CD4-positive, alpha-beta T cell (primary cell): ENCODE data around the gene HSPA1B. TPM values are rescaled to one million over a fixed set of nuclear protein-coding genes. Genes with fewer than 3 reads are reported as not detected.
"Not testable (repeated sequence)": the region's sequence is repeated elsewhere in the genome, so short reads cannot be mapped to it uniquely, and the experiment has no call there.

Experiments
- ATAC-seq: fragments of 200-7000 bp; cut with Tn5 transposase; one replicate; pipeline ENCODE4 v1.10.0; 2022; ENCODE audit warnings: mild to moderate bottlenecking; ENCODE audit not compliant: poor library complexity
- CTCF ChIA-PET: fragments of 350-600 bp; sonication (Branson Sonifier 250); formaldehyde crosslinking; loops from one replicate; lab custom pipeline; 2021; ENCODE audit warnings: antibody characterized with exemption, inconsistent platforms; lab: Charles Lee
- POLR2A ChIA-PET: fragments of 350-600 bp; sonication (Branson Sonifier 250); formaldehyde crosslinking; loops from one replicate; lab custom pipeline; 2021; ENCODE audit warnings: antibody characterized with exemption, inconsistent platforms; lab: Charles Lee
- DNase-seq, 14 experiments: peaks; one replicate each; pipeline ENCODE4 v3.0.0-alpha.2; 2013 to 2020; ENCODE audit warnings: mixed read lengths in 2 of 14
- H3K27ac ChIP-seq, 2 donors: one replicate each; pipeline versions ENCODE4 v1.5.1 to v1.7.0; 2013; ENCODE audit warnings: low read length in 2 of 2, low read depth in 1 of 2, mild to moderate bottlenecking in 1 of 2
- H3K27me3 ChIP-seq, 2 experiments: 1 replicate in 1 of 2; 2 replicates in 1 of 2; pipeline versions ENCODE4 v1.6.1 to v1.7.0; 2013; ENCODE audit warnings: low read length in 2 of 2, control low read depth in 1 of 2, mild to moderate bottlenecking in 1 of 2, moderate library complexity in 1 of 2; ENCODE audit not compliant: insufficient read depth in 2 of 2, control insufficient read depth in 1 of 2
- H3K36me3 ChIP-seq: one replicate; pipeline ENCODE4 v1.6.1; 2013; ENCODE audit warnings: low read length, control low read depth; ENCODE audit not compliant: insufficient read depth
- H3K4me1 ChIP-seq: one replicate; pipeline ENCODE4 v1.6.1; 2013; ENCODE audit warnings: low read length, control low read depth; ENCODE audit not compliant: insufficient read depth
- H3K4me3 ChIP-seq: one replicate; pipeline ENCODE4 v1.5.1; 2013; ENCODE audit warnings: mild to moderate bottlenecking, low read length, moderate library complexity
- H3K9me3 ChIP-seq, 2 experiments: 1 replicate in 1 of 2; 2 replicates in 1 of 2; pipeline versions ENCODE4 v1.6.1 to v1.7.0; 2013; ENCODE audit warnings: low read length in 2 of 2, mild to moderate bottlenecking in 2 of 2, control low read depth in 1 of 2, moderate library complexity in 1 of 2; ENCODE audit not compliant: control insufficient read depth in 1 of 2, insufficient read depth in 1 of 2
- H3K27ac Mint-ChIP-seq: one replicate; pipeline ENCODE4 v1.8.0; 2020; ENCODE audit warnings: mixed read lengths
- H3K27me3 Mint-ChIP-seq: one replicate; pipeline ENCODE4 v1.8.0; 2021; ENCODE audit warnings: mixed read lengths
- H3K36me3 Mint-ChIP-seq: one replicate; pipeline ENCODE4 v1.8.0; 2021; ENCODE audit warnings: low read depth, mixed read lengths
- H3K4me1 Mint-ChIP-seq: one replicate; pipeline ENCODE4 v1.8.0; 2021; ENCODE audit warnings: low read depth, mixed read lengths
- H3K4me3 Mint-ChIP-seq: one replicate; pipeline ENCODE4 v1.8.0; 2020; ENCODE audit warnings: mild to moderate bottlenecking, mixed read lengths
- H3K9me3 Mint-ChIP-seq: one replicate; pipeline ENCODE4 v1.8.0; 2020; ENCODE audit warnings: mixed read lengths
- CTCF ChIP-seq: fragments of 200-600 bp; IDR thresholded peaks from one replicate; pipeline ENCODE4 v1.8.0; 2022; ENCODE audit warnings: antibody characterized with exemption, mild to moderate bottlenecking
- intact Hi-C, 2 experiments: fragments of 100-400 bp; cut with DNase I in 1 of 2; cut with micrococcal nuclease in 1 of 2; formaldehyde crosslinking; loops; one replicate each; pipeline versions ENCODE4 v1.15.1 to v1.9.0; 2023 to 2025; cut with DNase I, micrococcal nuclease
- total RNA-seq, 174 experiments: library from RNA in 2 of 174; stranded (reverse) in 2 of 174; gene quantifications; one replicate each; pipeline ENCODE4 v1.2.3 and lab custom pipeline; 2021 to 2026

HSPA1B gene
- total RNA-seq, 2 experiments from 2014 or later = 8.3 to 9.8 TPM

- TF ChIP-seq CTCF = no peak
- Histone ChIP-seq H3K4me3 (no peak overlapping the region), H3K9me3 (no peaks in the 10 kb centered on the region), H3K27ac (no peak overlapping the region), H3K27me3 (no peaks in the 10 kb centered on the region), H3K36me3 (peaks cover 4% of the 10 kb centered on the region), H3K4me1 (peaks cover 37% of the 10 kb centered on the region)
- intact Hi-C loops = loop anchor here in 1 of 2 experiments (5.0 kb wide), 1 partner anchor 33 kb away; no protein-coding TSS in a partner anchor
- H3K27me3 Mint-ChIP-seq = no peaks in the 10 kb centered on the region
- POLR2A ChIA-PET = no interaction called here
- H3K4me1 Mint-ChIP-seq = peaks cover 26% of the 10 kb centered on the region
- peaks cover 24% of the 10 kb centered on the region for H3K36me3 Mint-ChIP-seq
- H3K9me3 Mint-ChIP-seq = no peaks in the 10 kb centered on the region
- ATAC-seq (no peak), DNase-seq (no peak)
- H3K27ac Mint-ChIP-seq = no peak overlapping the region
- no peak overlapping the region for H3K4me3 Mint-ChIP-seq
- CTCF ChIA-PET = interaction anchor here (1.5 kb wide), 2 partner anchors 30 to 63 kb away, joined by 3 to 4 read pairs; no protein-coding TSS in a partner anchor
Measured at GRCh38 chr6:31799781-31800180, 27.8 kb upstream of the HSPA1B start.

GRCh38 chr6:31801031-31801927, 26.3 kb upstream of the HSPA1B start:
- Mint-ChIP-seq H3K4me1 (peaks cover 29% of the 10 kb centered on the region), H3K36me3 (peaks cover 19% of the 10 kb centered on the region)
- H3K9me3 ChIP-seq, DNase-seq, H3K9me3 Mint-ChIP-seq, H3K36me3 ChIP-seq, H3K27me3 ChIP-seq, H3K27me3 Mint-ChIP-seq, intact Hi-C loops, POLR2A ChIA-PET, H3K27ac ChIP-seq, H3K4me3 ChIP-seq, H3K4me3 Mint-ChIP-seq, H3K27ac Mint-ChIP-seq, ATAC-seq: not testable (repeated sequence)
- CTCF ChIA-PET = interaction anchor here (0.7 to 1.5 kb wide), 3 partner anchors 10 to 151 kb away, joined by 3 to 4 read pairs (median 3); no protein-coding TSS in a partner anchor
- H3K4me1 ChIP-seq = peaks cover 40% of the 10 kb centered on the region

GRCh38 chr6:31805939-31806469, 21.5 kb upstream of the HSPA1B start:
- no peaks in the 10 kb centered on the region for H3K27me3 ChIP-seq
- H3K4me1 ChIP-seq = peaks cover 28% of the 10 kb centered on the region
- peak overlapping the region; percentile 70 for H3K4me3 ChIP-seq
- H3K9me3 ChIP-seq = no peaks in the 10 kb centered on the region
- DNase-seq (peak in 1 of 14 experiments; percentile 25), ATAC-seq (no peak)
- POLR2A ChIA-PET = interaction anchor here (1.0 to 2.4 kb wide), 19 partner anchors 8 to 1765 kb away, joined by 3 to 29 read pairs (median 8); partner anchors contain the start of genes ABHD16A, CLIC1, DDAH2 and DDX39B
- Mint-ChIP-seq H3K27me3 (no peaks in the 10 kb centered on the region), H3K27ac (peak overlapping the region; percentile 87), H3K4me1 (peaks cover 30% of the 10 kb centered on the region), H3K9me3 (no peaks in the 10 kb centered on the region), H3K36me3 (peaks cover 31% of the 10 kb centered on the region), H3K4me3 (peak overlapping the region; percentile 86)
- CTCF ChIA-PET = interaction anchor here (0.8 to 4.9 kb wide), 8 partner anchors 8 to 77 kb away, joined by 3 to 27 read pairs (median 4); partner anchors contain the start of genes DDAH2, HSPA1A, HSPA1L and MSH5
- peak overlapping the region; percentile 78 to 83 for H3K27ac ChIP-seq
- intact Hi-C loops = loop anchor here in 1 of 2 experiments (2.0 kb wide), 1 partner anchor 17 kb away; no protein-coding TSS in a partner anchor
- H3K36me3 ChIP-seq = peaks cover 19% of the 10 kb centered on the region
- TF ChIP-seq CTCF = no peak
